ENCODE data around the gene KIAA1217.

DNA sequence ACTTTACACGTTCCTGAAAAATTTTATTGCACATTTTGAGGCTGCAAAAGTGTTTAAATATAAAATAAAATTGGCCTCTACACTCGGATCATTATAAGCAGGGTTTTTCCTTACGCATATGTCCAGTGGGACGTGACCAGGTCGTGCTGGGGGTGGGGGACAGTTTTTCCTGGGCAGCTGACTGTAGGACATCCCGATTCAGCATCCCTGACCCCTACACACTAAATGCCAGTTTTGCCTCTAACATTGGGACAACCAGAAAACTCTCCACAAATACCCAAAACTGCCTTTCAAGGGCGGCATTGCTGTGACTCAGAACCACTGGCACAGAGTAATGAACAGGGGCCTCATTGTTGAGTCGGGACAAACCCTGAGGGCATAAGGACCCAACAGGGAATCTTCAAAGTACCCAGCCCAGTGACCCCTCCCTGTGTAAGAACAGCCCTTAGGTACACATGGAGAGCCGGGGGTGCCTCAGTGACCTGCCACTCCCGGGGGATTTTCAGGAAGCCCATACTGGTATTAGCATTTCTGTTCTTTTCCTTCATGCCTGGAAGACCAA is 344.2 kb downstream of the KIAA1217 start:
- TF ChIP-seq, protein P1, sequence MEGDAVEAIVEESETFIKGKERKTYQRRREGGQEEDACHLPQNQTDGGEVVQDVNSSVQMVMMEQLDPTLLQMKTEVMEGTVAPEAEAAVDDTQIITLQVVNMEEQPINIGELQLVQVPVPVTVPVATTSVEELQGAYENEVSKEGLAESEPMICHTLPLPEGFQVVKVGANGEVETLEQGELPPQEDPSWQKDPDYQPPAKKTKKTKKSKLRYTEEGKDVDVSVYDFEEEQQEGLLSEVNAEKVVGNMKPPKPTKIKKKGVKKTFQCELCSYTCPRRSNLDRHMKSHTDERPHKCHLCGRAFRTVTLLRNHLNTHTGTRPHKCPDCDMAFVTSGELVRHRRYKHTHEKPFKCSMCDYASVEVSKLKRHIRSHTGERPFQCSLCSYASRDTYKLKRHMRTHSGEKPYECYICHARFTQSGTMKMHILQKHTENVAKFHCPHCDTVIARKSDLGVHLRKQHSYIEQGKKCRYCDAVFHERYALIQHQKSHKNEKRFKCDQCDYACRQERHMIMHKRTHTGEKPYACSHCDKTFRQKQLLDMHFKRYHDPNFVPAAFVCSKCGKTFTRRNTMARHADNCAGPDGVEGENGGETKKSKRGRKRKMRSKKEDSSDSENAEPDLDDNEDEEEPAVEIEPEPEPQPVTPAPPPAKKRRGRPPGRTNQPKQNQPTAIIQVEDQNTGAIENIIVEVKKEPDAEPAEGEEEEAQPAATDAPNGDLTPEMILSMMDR (tag by site-specific recombination; IDR thresholded peaks at IDR 0.05), result no peak
- no peak for TF ChIP-seq ZNF175 (tag by site-specific recombination; IDR thresholded peaks at IDR 0.05)
- TF ChIP-seq ZBTB7A (tag by site-specific recombination; IDR thresholded peaks at IDR 0.05; ENCODE audit: low read depth), result no peak
- TF ChIP-seq, protein P2, sequence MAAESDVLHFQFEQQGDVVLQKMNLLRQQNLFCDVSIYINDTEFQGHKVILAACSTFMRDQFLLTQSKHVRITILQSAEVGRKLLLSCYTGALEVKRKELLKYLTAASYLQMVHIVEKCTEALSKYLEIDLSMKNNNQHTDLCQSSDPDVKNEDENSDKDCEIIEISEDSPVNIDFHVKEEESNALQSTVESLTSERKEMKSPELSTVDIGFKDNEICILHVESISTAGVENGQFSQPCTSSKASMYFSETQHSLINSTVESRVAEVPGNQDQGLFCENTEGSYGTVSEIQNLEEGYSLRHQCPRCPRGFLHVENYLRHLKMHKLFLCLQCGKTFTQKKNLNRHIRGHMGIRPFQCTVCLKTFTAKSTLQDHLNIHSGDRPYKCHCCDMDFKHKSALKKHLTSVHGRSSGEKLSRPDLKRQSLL (tag by site-specific recombination; IDR thresholded peaks at IDR 0.05), result no peak
- TF ChIP-seq ZNF660 (tag by site-specific recombination; IDR thresholded peaks at IDR 0.05), result no peak
- no peak for TF ChIP-seq ZNF521 (tag by site-specific recombination; IDR thresholded peaks at IDR 0.05)
- TF ChIP-seq, protein P3, sequence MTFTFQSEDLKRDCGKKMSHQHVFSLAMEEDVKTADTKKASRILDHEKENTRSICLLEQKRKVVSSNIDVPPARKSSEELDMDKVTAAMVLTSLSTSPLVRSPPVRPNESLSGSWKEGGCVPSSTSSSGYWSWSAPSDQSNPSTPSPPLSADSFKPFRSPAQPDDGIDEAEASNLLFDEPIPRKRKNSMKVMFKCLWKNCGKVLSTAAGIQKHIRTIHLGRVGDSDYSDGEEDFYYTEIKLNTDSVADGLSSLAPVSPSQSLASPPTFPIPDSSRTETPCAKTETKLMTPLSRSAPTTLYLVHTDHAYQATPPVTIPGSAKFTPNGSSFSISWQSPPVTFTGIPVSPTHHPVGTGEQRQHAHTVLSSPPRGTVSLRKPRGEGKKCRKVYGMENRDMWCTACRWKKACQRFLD (tag by site-specific recombination; IDR thresholded peaks at IDR 0.05), result no peak
- TF ChIP-seq, protein P4, sequence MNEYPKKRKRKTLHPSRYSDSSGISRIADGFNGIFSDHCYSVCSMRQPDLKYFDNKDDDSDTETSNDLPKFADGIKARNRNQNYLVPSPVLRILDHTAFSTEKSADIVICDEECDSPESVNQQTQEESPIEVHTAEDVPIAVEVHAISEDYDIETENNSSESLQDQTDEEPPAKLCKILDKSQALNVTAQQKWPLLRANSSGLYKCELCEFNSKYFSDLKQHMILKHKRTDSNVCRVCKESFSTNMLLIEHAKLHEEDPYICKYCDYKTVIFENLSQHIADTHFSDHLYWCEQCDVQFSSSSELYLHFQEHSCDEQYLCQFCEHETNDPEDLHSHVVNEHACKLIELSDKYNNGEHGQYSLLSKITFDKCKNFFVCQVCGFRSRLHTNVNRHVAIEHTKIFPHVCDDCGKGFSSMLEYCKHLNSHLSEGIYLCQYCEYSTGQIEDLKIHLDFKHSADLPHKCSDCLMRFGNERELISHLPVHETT (tag by site-specific recombination; IDR thresholded peaks at IDR 0.05), result no peak
- no peak for TF ChIP-seq IKZF3 (tag by site-specific recombination; IDR thresholded peaks at IDR 0.05)
- no peak for TF ChIP-seq ZNF433 (tag by site-specific recombination; IDR thresholded peaks at IDR 0.05; ENCODE audit: low read depth)
